Keratinocyte (primary cell): Measurements from ENCODE around the gene TDRD3.

Experiments
- EZH2 ChIP-seq: IDR thresholded peaks from one replicate; pipeline ENCODE4 v1.6.1; 2012; ENCODE audit warnings: inconsistent platforms, mild to moderate bottlenecking, low read length, moderate library complexity
- TF ChIP-seq, protein P1 (sequence below), 3 experiments: IDR thresholded peaks in 1 of 3; conservative IDR thresholded peaks in 1 of 3; optimal IDR thresholded peaks in 1 of 3; 2 replicates in 2 of 3; 3 replicates in 1 of 3; pipeline versions ENCODE3 to v1.5.1; 2011; ENCODE audit warnings: low read length in 3 of 3, mild to moderate bottlenecking in 3 of 3, moderate library complexity in 2 of 3, control low read depth in 1 of 3, inconsistent platforms in 1 of 3; ENCODE audit not compliant: insufficient read depth in 2 of 3; ENCODE audit errors: extremely low read depth in 1 of 3

GRCh38 chr13:60575142-60575541, 178.1 kb downstream of the TDRD3 start:
- TF ChIP-seq, protein P1, sequence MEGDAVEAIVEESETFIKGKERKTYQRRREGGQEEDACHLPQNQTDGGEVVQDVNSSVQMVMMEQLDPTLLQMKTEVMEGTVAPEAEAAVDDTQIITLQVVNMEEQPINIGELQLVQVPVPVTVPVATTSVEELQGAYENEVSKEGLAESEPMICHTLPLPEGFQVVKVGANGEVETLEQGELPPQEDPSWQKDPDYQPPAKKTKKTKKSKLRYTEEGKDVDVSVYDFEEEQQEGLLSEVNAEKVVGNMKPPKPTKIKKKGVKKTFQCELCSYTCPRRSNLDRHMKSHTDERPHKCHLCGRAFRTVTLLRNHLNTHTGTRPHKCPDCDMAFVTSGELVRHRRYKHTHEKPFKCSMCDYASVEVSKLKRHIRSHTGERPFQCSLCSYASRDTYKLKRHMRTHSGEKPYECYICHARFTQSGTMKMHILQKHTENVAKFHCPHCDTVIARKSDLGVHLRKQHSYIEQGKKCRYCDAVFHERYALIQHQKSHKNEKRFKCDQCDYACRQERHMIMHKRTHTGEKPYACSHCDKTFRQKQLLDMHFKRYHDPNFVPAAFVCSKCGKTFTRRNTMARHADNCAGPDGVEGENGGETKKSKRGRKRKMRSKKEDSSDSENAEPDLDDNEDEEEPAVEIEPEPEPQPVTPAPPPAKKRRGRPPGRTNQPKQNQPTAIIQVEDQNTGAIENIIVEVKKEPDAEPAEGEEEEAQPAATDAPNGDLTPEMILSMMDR (optimal IDR thresholded peaks at IDR 0.05 in 1 of 3, IDR thresholded peaks at IDR 0.05 in 1 of 3, conservative IDR thresholded peaks at IDR 0.05 in 1 of 3; ENCODE audit: extremely low read depth in 1 of 3, insufficient read depth in 2 of 3, low read length in 3 of 3), result no peak
- TF ChIP-seq EZH2, result no peak
